Effector CD4-positive, alpha-beta T cell (primary cell): ENCODE results near the gene USP9X.
"Not testable (repeated sequence)": the region's sequence is repeated elsewhere in the genome, so short reads cannot be mapped to it uniquely, and the experiment has no call there.

ENCODE experiments used
- DNase-seq: peaks from one replicate; pipeline ENCODE4 v3.0.0-alpha.2; 2020

Gene USP9X

DNA sequence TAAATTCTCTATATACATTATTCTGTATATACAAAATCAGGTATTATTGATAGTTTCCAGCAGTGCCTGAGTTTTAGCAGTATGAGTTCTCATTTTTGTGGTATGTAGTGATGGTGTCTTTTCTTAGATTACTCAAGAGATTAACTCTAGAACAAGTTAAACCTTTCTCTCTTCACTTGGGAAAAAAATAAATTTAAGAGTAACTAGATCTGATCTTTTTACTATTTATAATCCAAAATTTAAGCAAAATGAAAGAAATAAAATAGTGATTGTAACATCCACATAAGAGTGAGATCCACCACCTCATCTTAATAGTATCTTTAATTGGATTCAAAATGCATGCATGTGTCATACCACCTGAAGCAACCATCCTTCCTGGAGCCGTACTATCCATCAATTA, 124.6 kb downstream of the USP9X start:
- DNase-seq = no peak

DNA sequence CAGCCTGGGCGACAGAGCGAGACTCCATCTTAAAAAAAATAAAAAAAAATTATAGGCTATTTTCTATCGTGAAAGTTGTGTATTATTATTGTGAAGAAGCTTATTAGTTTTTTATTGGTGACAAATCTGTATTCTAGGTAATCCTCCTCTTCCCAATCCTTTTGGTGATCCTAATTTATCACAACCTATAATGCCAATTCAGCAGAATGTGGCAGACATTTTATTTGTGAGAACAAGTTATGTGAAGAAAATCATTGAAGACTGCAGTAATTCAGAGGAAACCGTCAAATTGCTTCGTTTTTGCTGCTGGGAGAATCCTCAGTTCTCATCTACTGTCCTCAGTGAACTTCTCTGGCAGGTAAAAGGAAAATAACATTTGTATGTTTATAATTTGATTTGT, 139.4 kb downstream of the USP9X start:
- DNase-seq = no peak

DNA sequence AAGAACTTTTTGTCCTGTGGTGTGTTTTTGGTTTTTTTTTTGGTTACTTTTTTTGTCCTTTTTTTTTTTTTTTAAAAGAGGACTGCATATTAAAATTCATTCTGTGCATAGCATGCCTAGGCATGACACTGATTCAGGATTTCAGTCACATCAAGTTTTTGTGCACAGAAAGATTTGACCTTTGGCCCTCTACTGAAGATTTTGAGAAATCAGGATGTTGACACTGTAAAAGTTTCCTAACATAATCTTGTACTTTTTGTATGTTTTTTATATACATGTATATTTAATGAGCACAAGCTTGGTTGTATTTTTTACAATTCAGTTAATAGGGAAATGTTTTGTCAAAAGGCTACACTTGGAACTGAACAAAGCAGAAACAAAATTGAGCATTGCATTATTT, 148.7 kb downstream of the USP9X start:
- DNase-seq = no peak

GRCh38 chrX:41234471-41234870, 149.2 kb downstream of the USP9X start:
- DNase-seq = not testable (repeated sequence)

GRCh38 chrX:41234962-41235361, 149.7 kb downstream of the USP9X start:
- no peak for DNase-seq

GRCh38 chrX:41236629-41237028, 151.4 kb downstream of the USP9X start:
- DNase-seq = no peak

DNA sequence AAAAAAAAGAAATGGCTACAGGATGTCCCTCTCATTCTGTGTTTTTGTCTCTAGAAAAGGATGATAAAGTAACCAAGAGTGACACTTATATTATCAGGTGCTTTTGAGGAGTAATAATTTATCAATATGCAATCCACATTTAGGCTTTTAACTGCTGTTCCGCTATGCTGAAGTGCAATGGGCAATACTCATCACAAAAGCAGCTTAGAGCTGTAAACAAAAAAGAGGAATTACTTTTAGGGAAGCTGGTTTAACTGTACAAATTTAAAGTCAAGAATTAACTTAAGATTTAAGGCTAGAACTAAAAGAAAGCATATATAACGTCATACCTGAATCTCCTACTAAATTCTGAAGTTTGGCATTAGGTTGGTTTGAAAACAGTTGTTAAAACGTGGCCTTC, 155.3 kb downstream of the USP9X start:
- no peak for DNase-seq

- DNase-seq = no peak
Observed at GRCh38 chrX:41241962-41242361, 156.7 kb downstream of the USP9X start.

GRCh38 chrX:41245641-41246040, 160.4 kb downstream of the USP9X start:
- no peak for DNase-seq

- no peak for DNase-seq
Observed at GRCh38 chrX:41250867-41251266, 165.6 kb downstream of the USP9X start.

DNA sequence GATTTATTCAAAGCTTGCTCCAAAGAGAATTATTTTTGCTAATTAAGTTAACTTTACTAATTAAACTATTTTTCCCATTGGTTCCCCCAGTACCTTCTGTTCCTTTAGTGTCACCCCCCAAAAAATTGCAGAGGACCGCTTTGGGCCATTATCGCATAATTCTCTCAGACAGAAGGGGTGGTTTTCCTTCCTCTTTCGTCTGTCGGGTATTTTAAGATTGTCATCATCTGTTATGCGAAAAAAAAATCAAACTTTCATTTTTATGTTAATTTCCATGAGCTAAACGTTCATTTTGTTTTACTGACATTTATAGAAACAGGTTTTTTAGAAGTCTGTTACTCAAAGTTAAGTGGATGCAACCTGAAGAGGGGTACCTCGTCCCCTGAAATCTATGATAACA, 172.6 kb downstream of the USP9X start:
- no peak for DNase-seq

- DNase-seq = no peak
Observed at GRCh38 chrX:41258226-41258625, 173.0 kb downstream of the USP9X start.

DNA sequence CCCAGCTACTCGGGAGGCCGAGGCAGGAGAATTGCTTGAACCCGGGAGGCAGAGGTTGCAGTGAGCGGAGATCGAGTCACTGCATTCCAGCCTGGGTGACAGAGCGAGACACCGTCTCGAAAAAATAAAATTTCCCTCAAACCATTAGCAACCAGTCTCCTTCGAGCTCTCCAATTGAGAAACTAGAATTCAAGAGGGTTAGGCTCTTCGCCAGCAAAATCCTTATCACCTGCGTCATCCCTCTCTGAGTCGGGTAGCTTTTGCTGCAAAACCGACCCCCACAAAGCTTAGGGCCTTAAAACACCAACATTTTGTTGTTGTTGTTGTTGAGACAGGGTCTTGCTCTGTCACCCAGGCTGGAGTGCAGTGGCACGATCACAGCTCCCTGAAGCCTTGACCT, 173.6 kb downstream of the USP9X start:
- no peak for DNase-seq

- no peak for DNase-seq
Observed at GRCh38 chrX:41259516-41259915, 174.3 kb downstream of the USP9X start.

GRCh38 chrX:41265615-41266014, 180.4 kb downstream of the USP9X start:
- peak; percentile 6 for DNase-seq

DNA sequence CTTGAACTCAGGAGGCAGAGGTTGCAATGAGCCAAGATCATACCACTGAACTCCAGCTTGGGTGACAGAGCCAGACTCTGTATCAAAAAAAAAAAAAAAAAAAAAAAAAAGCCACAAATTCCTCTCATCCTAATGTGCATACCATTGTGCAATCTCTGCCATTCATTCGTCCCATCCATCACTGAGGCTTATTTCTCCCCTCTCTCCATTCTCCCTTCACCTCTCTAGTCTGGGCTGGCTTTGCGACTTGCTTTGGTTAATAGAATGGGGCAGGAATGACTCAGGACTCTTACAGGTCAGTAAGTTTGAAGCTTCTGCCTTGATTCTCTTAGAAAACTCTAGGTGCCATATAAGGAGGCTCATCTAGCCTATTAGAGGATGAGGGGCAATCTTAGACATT, 188.4 kb downstream of the USP9X start:
- DNase-seq = no peak

DNA sequence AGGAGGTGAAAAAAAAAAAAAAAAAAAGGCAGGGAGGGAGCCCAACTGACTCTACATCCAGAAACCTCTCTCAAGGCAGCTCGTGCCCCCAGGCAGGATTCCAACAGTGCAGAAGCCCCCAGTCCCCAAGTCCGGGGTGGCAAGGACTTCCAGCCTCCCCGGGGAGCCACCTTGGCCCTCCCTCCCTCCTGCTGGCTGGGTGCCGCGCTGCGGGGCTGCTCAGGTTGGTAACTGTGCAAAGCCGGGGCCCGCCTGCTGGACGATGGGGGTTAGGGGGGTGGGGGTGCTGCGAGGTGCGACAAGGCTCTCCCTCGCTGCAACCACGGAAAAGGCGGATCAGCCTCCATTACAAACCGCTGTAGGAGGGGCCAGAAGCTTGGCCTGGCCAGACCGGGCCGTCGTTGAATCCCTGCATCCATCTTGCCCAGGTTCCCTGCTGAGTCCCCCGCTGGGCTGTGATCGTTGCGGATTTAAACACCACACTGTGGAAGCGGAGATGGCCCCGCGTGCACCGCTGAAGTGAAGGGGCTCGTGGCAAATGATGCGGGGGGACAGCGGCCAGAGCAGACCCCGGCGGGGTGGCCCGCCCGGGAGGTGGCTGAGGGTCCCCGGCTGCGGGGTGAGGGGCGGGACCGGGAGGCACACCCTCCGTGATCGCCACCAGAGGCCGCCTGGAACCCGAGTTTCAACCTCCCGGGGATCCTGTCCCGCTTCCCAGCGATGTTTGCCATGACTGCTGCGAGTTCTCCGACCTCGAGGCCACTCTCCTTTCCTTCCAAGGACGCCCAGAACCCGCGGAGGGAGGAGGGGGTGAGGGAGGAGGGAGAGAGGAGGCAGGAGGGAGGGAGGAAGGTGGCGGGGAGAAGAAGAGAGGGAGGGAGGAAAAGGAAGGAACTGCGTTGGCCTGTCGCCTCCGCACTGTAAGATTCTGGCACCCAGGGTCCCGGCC, 190.7 kb downstream of the USP9X start:
- DNase-seq = peak; percentile 27

GRCh38 chrX:41276661-41277506, 191.6 kb downstream of the USP9X start:
- DNase-seq = no peak

GRCh38 chrX:41282307-41282706, 197.1 kb downstream of the USP9X start:
- not testable (repeated sequence) for DNase-seq

- not testable (repeated sequence) for DNase-seq
Observed at GRCh38 chrX:41285928-41286327, 200.7 kb downstream of the USP9X start.
